PC-3 (cell line): ENCODE measurements around the gene SP140. TPM values are rescaled to one million over a fixed set of nuclear protein-coding genes. Genes with fewer than 3 reads are reported as not detected.

Experiments used
- ATAC-seq: fragments of 200-7000 bp; cut with Tn5 transposase; 2 replicates; pipeline ENCODE4 v1.9.1; 2020; ENCODE audit warnings: mild to moderate bottlenecking, moderate library complexity
- BruUV-seq: library from RNA; stranded (reverse); fragments of 400-500 nt; replicated peaks from 2 replicates; lab custom pipeline; 2021; lab: Mats Ljungman, UMichigan
- CTCF ChIA-PET: fragments of 300-600 bp; sonication (Branson Sonifier 250); formaldehyde crosslinking; loops from one replicate; lab custom pipeline; 2022; ENCODE audit warnings: antibody characterized with exemption; lab: Charles Lee
- POLR2A ChIA-PET: fragments of 300-600 bp; sonication (Branson Sonifier 250); formaldehyde crosslinking; loops from one replicate; lab custom pipeline; 2022; ENCODE audit warnings: antibody characterized with exemption; ENCODE audit not compliant: unreplicated experiment; lab: Charles Lee
- DNase-seq: peaks from one replicate; pipeline ENCODE4 v3.0.0-alpha.2; 2015
- H2AFZ ChIP-seq: fragments of 300-600 bp; sonication (generic); 2 replicates; pipeline ENCODE4 v1.6.0; 2016; ENCODE audit warnings: antibody characterized with exemption, low read length
- H3F3A ChIP-seq: fragments of 300-600 bp; sonication (generic); one replicate; pipeline ENCODE4 v1.6.0; 2017; ENCODE audit warnings: antibody characterized with exemption, low read length, control low read depth, mild to moderate bottlenecking; ENCODE audit not compliant: unreplicated experiment
- H3K27ac ChIP-seq: fragments of 300-600 bp; sonication (generic); 2 replicates; pipeline ENCODE4 v1.5.1; 2016; ENCODE audit warnings: mild to moderate bottlenecking, low read length
- H3K27me3 ChIP-seq: fragments of 300-600 bp; sonication (generic); 2 replicates; pipeline ENCODE4 v1.6.1; 2016; ENCODE audit warnings: low read length, mixed read lengths
- H3K36me3 ChIP-seq: fragments of 300-600 bp; sonication (generic); 2 replicates; pipeline ENCODE4 v1.6.1; 2016; ENCODE audit warnings: low read depth, mixed run types, low read length, mixed read lengths
- H3K4me1 ChIP-seq: fragments of 300-600 bp; sonication (generic); 2 replicates; pipeline ENCODE4 v1.5.1; 2016; ENCODE audit warnings: low read length; ENCODE audit not compliant: insufficient read depth
- H3K4me2 ChIP-seq: fragments of 300-600 bp; sonication (generic); 2 replicates; pipeline ENCODE4 v1.6.0; 2016; ENCODE audit warnings: low read length
- H3K4me3 ChIP-seq: fragments of 300-600 bp; sonication (generic); 2 replicates; pipeline ENCODE4 v1.5.1; 2016; ENCODE audit warnings: mild to moderate bottlenecking, low read length, mixed read lengths
- H3K79me2 ChIP-seq: fragments of 300-600 bp; sonication (generic); 2 replicates; pipeline ENCODE4 v1.6.1; 2017; ENCODE audit warnings: low read length, mixed read lengths
- H3K9ac ChIP-seq: fragments of 300-600 bp; sonication (generic); 2 replicates; pipeline ENCODE4 v1.6.0; 2016; ENCODE audit warnings: mild to moderate bottlenecking, low read length
- H3K9me2 ChIP-seq: fragments of 300-600 bp; sonication (generic); replicated peaks from 2 replicates; pipeline ENCODE4 v1.6.1; 2016; ENCODE audit warnings: mixed run types, low read length, mixed read lengths
- H3K9me3 ChIP-seq: fragments of 300-600 bp; sonication (generic); 2 replicates; pipeline ENCODE4 v1.6.1; 2016; ENCODE audit warnings: low read length, mixed read lengths
- H4K20me1 ChIP-seq: fragments of 300-600 bp; sonication (generic); 2 replicates; pipeline ENCODE4 v1.6.1; 2016; ENCODE audit warnings: low read length, mixed read lengths
- CTCF ChIP-seq: fragments of 300-600 bp; sonication (generic); conservative IDR thresholded peaks from 2 replicates; pipeline ENCODE4 v1.5.1; 2017; ENCODE audit warnings: antibody characterized with exemption, low read depth, mild to moderate bottlenecking, low read length
- EZH2 ChIP-seq: fragments of 300-600 bp; sonication (generic); IDR thresholded peaks from one replicate; pipeline ENCODE4 v1.6.1; 2017; ENCODE audit warnings: antibody characterized with exemption, mild to moderate bottlenecking, low read length; ENCODE audit not compliant: unreplicated experiment
- EZH2phosphoT487 ChIP-seq: fragments of 300-600 bp; sonication (generic); IDR thresholded peaks from 2 replicates; pipeline ENCODE4 v1.6.1; 2018; ENCODE audit warnings: mild to moderate bottlenecking, antibody characterized with exemption, low read length, borderline replicate concordance
- intact Hi-C: fragments of 100-400 bp; cut with micrococcal nuclease; formaldehyde crosslinking; loops from 2 replicates; pipeline ENCODE4 v1.9.0; 2023
- total RNA-seq: library from RNA; depleted of rRNA; stranded (reverse); fragments of >200 nt; gene quantifications from 2 replicates; pipeline ENCODE4 v1.2.3, GENCODE V29; 2014

The SP140 gene
- total RNA-seq, 1 experiment from 2014 or later, result not detected

GRCh38 chr2:230230496-230231200 lies 5.1 kb downstream of the SP140 start:
- ChIA-PET POLR2A (no interaction called here), CTCF (no interaction called here)
- H3K27me3 ChIP-seq, result no peaks in the 10 kb centered on the region
- no peak overlapping the region for H3K4me3 ChIP-seq
- no TSS peak for BruUV-seq
- TF ChIP-seq EZH2 (no peak), EZH2phosphoT487 (no peak), CTCF (no peak)
- peaks cover 15% of the 10 kb centered on the region for H3K4me1 ChIP-seq
- H3K9me3 ChIP-seq, result peaks cover 11% of the 10 kb centered on the region
- H3K9ac ChIP-seq, result no peak overlapping the region
- intact Hi-C loops, result loop anchor here (5.0 kb wide), 1 partner anchor 187 kb away; the partner anchor contains the start of gene SP100
- no peaks in the 10 kb centered on the region for H3K9me2 ChIP-seq
- H3K4me2 ChIP-seq, result 0 out of 2 replicates have a peak overlapping the region, but pooled peaks have one; percentile 16
- H2AFZ ChIP-seq, result no peak overlapping the region; the same call in 1 of the 2 replicates
- DNase-seq, result peak; percentile 3
- H3K79me2 ChIP-seq, result no peaks in the 10 kb centered on the region
- H3F3A ChIP-seq, result no peaks in the 10 kb centered on the region
- no peak overlapping the region for H3K27ac ChIP-seq
- ATAC-seq, result no peak
- no peaks in the 10 kb centered on the region for H4K20me1 ChIP-seq
- no peaks in the 10 kb centered on the region; the same call in 1 of the 2 replicates for H3K36me3 ChIP-seq

GRCh38 chr2:230231251-230231650 lies 5.7 kb downstream of the SP140 start:
- no peaks in the 10 kb centered on the region; the same call in 1 of the 2 replicates for H3K36me3 ChIP-seq
- H3K4me3 ChIP-seq, result no peak overlapping the region
- TF ChIP-seq CTCF, result no peak
- no peak for TF ChIP-seq EZH2
- TF ChIP-seq EZH2phosphoT487, result no peak
- peaks cover 11% of the 10 kb centered on the region for H3K9me3 ChIP-seq
- ATAC-seq, result no peak
- H3K4me2 ChIP-seq, result no peak overlapping the region
- no peaks in the 10 kb centered on the region for H3K9me2 ChIP-seq
- intact Hi-C loops, result loop anchor here (5.0 kb wide), 1 partner anchor 186 kb away; the partner anchor contains the start of gene SP100
- H4K20me1 ChIP-seq, result no peaks in the 10 kb centered on the region
- H3K9ac ChIP-seq, result no peak overlapping the region
- no TSS peak for BruUV-seq
- H3K27me3 ChIP-seq, result no peaks in the 10 kb centered on the region
- ChIA-PET POLR2A (no interaction called here), CTCF (no interaction called here)
- no peak overlapping the region for H2AFZ ChIP-seq
- H3K27ac ChIP-seq, result no peak overlapping the region
- peaks cover 15% of the 10 kb centered on the region for H3K4me1 ChIP-seq
- DNase-seq, result no peak
- H3F3A ChIP-seq, result no peaks in the 10 kb centered on the region
- H3K79me2 ChIP-seq, result no peaks in the 10 kb centered on the region

GRCh38 chr2:230234122-230234722 lies 8.7 kb downstream of the SP140 start:
- TF ChIP-seq CTCF (no peak), EZH2 (no peak), EZH2phosphoT487 (no peak)
- POLR2A ChIA-PET, result no interaction called here
- Histone ChIP-seq H3K4me3 (no peak overlapping the region), H3K9me3 (peaks cover 11% of the 10 kb centered on the region), H3K79me2 (no peaks in the 10 kb centered on the region), H3F3A (no peaks in the 10 kb centered on the region), H3K36me3 (no peaks in the 10 kb centered on the region; the same call in 1 of the 2 replicates), H4K20me1 (no peaks in the 10 kb centered on the region), H3K27me3 (no peaks in the 10 kb centered on the region), H3K4me2 (no peak overlapping the region), H3K9me2 (no peaks in the 10 kb centered on the region), H3K9ac (no peak overlapping the region), H2AFZ (no peak overlapping the region), H3K4me1 (peaks cover 15% of the 10 kb centered on the region), H3K27ac (no peak overlapping the region)
- CTCF ChIA-PET, result no interaction called here
- no peak for ATAC-seq
- intact Hi-C loops, result loop anchor here (5.0 kb wide), 1 partner anchor 183 kb away; the partner anchor contains the start of gene SP100
- DNase-seq, result no peak
- no TSS peak for BruUV-seq
